K562 treated with DMSO at 1 percent for 24 hours (cell line): ENCODE results near the gene CD68. TPM values are rescaled to one million over a fixed set of nuclear protein-coding genes. Genes with fewer than 3 reads are reported as not detected.

ENCODE experiments used
- total RNA-seq: library from RNA; unstranded; fragments of 300-600 nt; gene quantifications from 2 replicates; pipeline ENCODE4 v1.2.3, GENCODE V29; 2022; ENCODE audit warnings: low read depth; ENCODE audit not compliant: insufficient read depth

The CD68 gene
- 31.3 and 38.5 TPM in 2 replicates for total RNA-seq

GRCh38 chr17:7579001-7579833 is at the start of gene CD68:
Gene CD68, plus strand, starts transcription at chr17:7579638. Its CDS starts 40 bp downstream, at chr17:7579678.

GRCh38 chr17:7548585-7549400 is 30.6 kb upstream of the CD68 start, which contains the start of gene TNFSF12:
Gene TNFSF12, plus strand, starts transcription at chr17:7549058. Its CDS starts 96 bp downstream, at chr17:7549154.

GRCh38 chr17:7558544-7559319 is 20.7 kb upstream of the CD68 start, which contains the start of gene TNFSF13:
Gene TNFSF13, plus strand, starts transcription at chr17:7558750. Its CDS starts 290 bp downstream, at chr17:7559040.

GRCh38 chr17:7561589-7562207 is 17.7 kb upstream of the CD68 start, which contains the start of gene SENP3:
Gene SENP3, plus strand, starts transcription at chr17:7561919. Its CDS starts 1,158 bp downstream, at chr17:7563077.

GRCh38 chr17:7583253-7584109 is 4.0 kb downstream of the CD68 start, which contains the start of gene MPDU1:
Gene MPDU1, plus strand, starts transcription at chr17:7583852. Its CDS starts 11 bp downstream, at chr17:7583863.

GRCh38 chr17:7589891-7590691 is 10.7 kb downstream of the CD68 start, which contains the start of gene SOX15:
Gene SOX15, minus strand, starts transcription at chr17:7590094. Its CDS starts 418 bp downstream, at chr17:7589676.

GRCh38 chr17:7614425-7615264 is 35.2 kb downstream of the CD68 start, which contains the start of gene FXR2:
Gene FXR2, minus strand, starts transcription at chr17:7614897. Its CDS starts 365 bp downstream, at chr17:7614532.

GRCh38 chr17:7627250-7628121 is 48.0 kb downstream of the CD68 start, which contains the start of gene SAT2:
Gene SAT2, minus strand, starts transcription at chr17:7627821. Its CDS starts 186 bp downstream, at chr17:7627635.

GRCh38 chr17:7629939-7630571 is 50.6 kb downstream of the CD68 start, which contains the start of gene SHBG:
Gene SHBG, plus strand, starts transcription at chr17:7630135. Its CDS starts 38 bp downstream, at chr17:7630173.

Other genes with a start within 250 kb of the CD68 start
- 2.6 and 6.1 TPM in 2 replicates for gene ACAP1, start 243.1 kb upstream of the CD68 start, total RNA-seq
- gene KCTD11, start 227.5 kb upstream of the CD68 start, total RNA-seq: 7.3 and 8.6 TPM in 2 replicates
- not detected in 2 replicates for gene TMEM95, start 224.5 kb upstream of the CD68 start, total RNA-seq
- 7.3 and 8.8 TPM in 2 replicates for gene TNK1, start 198.5 kb upstream of the CD68 start, total RNA-seq
- gene PLSCR3, start 185.1 kb upstream of the CD68 start, total RNA-seq: 11.9 and 13.9 TPM in 2 replicates
- 67.8 and 69.3 TPM in 2 replicates for gene TMEM256, start 175.5 kb upstream of the CD68 start, total RNA-seq
- gene NLGN2, start 171.8 kb upstream of the CD68 start, total RNA-seq: 14.2 and 14.9 TPM in 2 replicates
- gene SPEM1, start 159.3 kb upstream of the CD68 start, total RNA-seq: not detected in 2 replicates
- not detected in 2 replicates for gene SPEM2, start 154.0 kb upstream of the CD68 start, total RNA-seq
- gene SPEM3, start 150.8 kb upstream of the CD68 start, total RNA-seq: not detected in 2 replicates
- 14.7 and 16.9 TPM in 2 replicates for gene TMEM102, start 144.2 kb upstream of the CD68 start, total RNA-seq
- 6.3 and 7.5 TPM in 2 replicates for gene FGF11, start 140.1 kb upstream of the CD68 start, total RNA-seq
- gene CHRNB1, start 134.6 kb upstream of the CD68 start, total RNA-seq: 12.6 and 14.0 TPM in 2 replicates
- gene ZBTB4, start 100.0 kb upstream of the CD68 start, total RNA-seq: 5.5 and 5.6 TPM in 2 replicates
- gene SLC35G6, start 98.2 kb upstream of the CD68 start, total RNA-seq: not detected in 2 replicates
- 81.8 and 97.0 TPM in 2 replicates for gene POLR2A, start 95.3 kb upstream of the CD68 start, total RNA-seq
- 0.58 and 1.4 TPM in 2 replicates for gene TNFSF12, start 30.6 kb upstream of the CD68 start, total RNA-seq
- 1.5 and 2.0 TPM in 2 replicates for gene TNFSF13, start 20.9 kb upstream of the CD68 start, total RNA-seq
- gene SENP3, start 17.7 kb upstream of the CD68 start, total RNA-seq: 42.9 and 47.5 TPM in 2 replicates
- gene MPDU1, start 4.2 kb downstream of the CD68 start, total RNA-seq: 81.0 and 84.2 TPM in 2 replicates
- 3.9 and 4.4 TPM in 2 replicates for gene SOX15, start 10.5 kb downstream of the CD68 start, total RNA-seq
- 71.8 and 73.7 TPM in 2 replicates for gene FXR2, start 35.3 kb downstream of the CD68 start, total RNA-seq
- gene SAT2, start 48.2 kb downstream of the CD68 start, total RNA-seq: 62.8 TPM in 2 replicates
- 0.68 and 0.93 TPM in 2 replicates for gene SHBG, start 50.5 kb downstream of the CD68 start, total RNA-seq
- gene ATP1B2, start 71.3 kb downstream of the CD68 start, total RNA-seq: 4.5 and 5.6 TPM in 2 replicates
- 4.8 and 6.3 TPM in 2 replicates for gene TP53, start 107.9 kb downstream of the CD68 start, total RNA-seq
- gene WRAP53, start 108.8 kb downstream of the CD68 start, total RNA-seq: 47.2 and 47.5 TPM in 2 replicates
- 0.10 TPM in 1 of 2 replicates, not detected in the other for gene EFNB3, start 125.6 kb downstream of the CD68 start, total RNA-seq
- gene DNAH2, start 138.1 kb downstream of the CD68 start, total RNA-seq: not detected in 2 replicates